Gastroesophageal sphincter (tissue), 4 donors: ENCODE results near the gene LY6G6D. TPM values are rescaled to one million over a fixed set of nuclear protein-coding genes. Genes with fewer than 3 reads are reported as not detected.

Experiments
- ATAC-seq: fragments of 150-250 bp; one replicate; pipeline ENCODE4 v1.9.1; 2016; ENCODE audit warnings: mild to moderate bottlenecking, moderate library complexity
- H3K27ac ChIP-seq, 4 donors: fragments of 200-600 bp; sonication (generic) in 3 of 4; 1 replicate in 3 of 4; 2 replicates in 1 of 4; pipeline ENCODE4 v1.5.1; 2016 to 2019
- H3K27me3 ChIP-seq: fragments of 200-600 bp; sonication (generic); one replicate; pipeline ENCODE4 v1.5.1; 2019
- H3K36me3 ChIP-seq, 2 donors: fragments of 200-600 bp; sonication (generic); one replicate each; pipeline ENCODE4 v1.5.1; 2019; ENCODE audit warnings: control low read depth in 1 of 2
- H3K4me1 ChIP-seq, 3 donors: fragments of 200-600 bp; sonication (generic); 1 replicate in 2 of 3; 2 replicates in 1 of 3; pipeline ENCODE4 v1.5.1; 2016 to 2019; ENCODE audit warnings: control low read depth in 2 of 3
- H3K4me3 ChIP-seq, 2 donors: fragments of 200-600 bp; sonication (generic); one replicate each; pipeline ENCODE4 v1.5.1; 2019; ENCODE audit warnings: mild to moderate bottlenecking in 1 of 2, moderate library complexity in 1 of 2
- H3K9me3 ChIP-seq, 3 donors: fragments of 200-600 bp; sonication (generic); one replicate each; pipeline ENCODE4 v1.5.1; 2017 to 2019; ENCODE audit warnings: control low read depth in 2 of 3
- EP300 ChIP-seq: sonication (generic); formaldehyde crosslinking; IDR thresholded peaks from one replicate; pipeline ENCODE4 v1.6.1; 2017; ENCODE audit warnings: antibody characterized with exemption, mild to moderate bottlenecking
- POLR2A ChIP-seq, 2 donors: fragments of 450-650 bp; IDR thresholded peaks; one replicate each; pipeline ENCODE4 v1.6.1; 2017; ENCODE audit warnings: antibody characterized with exemption in 2 of 2, mild to moderate bottlenecking in 2 of 2, moderate library complexity in 1 of 2
- POLR2AphosphoS5 ChIP-seq: sonication (generic); formaldehyde crosslinking; IDR thresholded peaks from one replicate; pipeline ENCODE4 v1.6.1; 2017; ENCODE audit warnings: antibody characterized with exemption
- WGBS, 2 donors: methylation state at CpG; one replicate each; pipeline ENCODE4 v1.1.5; 2018; ENCODE audit warnings: low coverage in 1 of 2; 5-methylcytosine and 5-hydroxymethylcytosine counted together
- total RNA-seq, 4 donors: library from RNA; depleted of rRNA; stranded (reverse); fragments of >200 nt; gene quantifications; one replicate each; pipeline ENCODE4 v1.1.0, GENCODE V29; 2016
- TF ChIP-seq, protein P1 (sequence below), 4 experiments: fragments of 200-600 bp in 2 of 4; fragments of 450-650 bp in 2 of 4; sonication (generic) in 1 of 4; IDR thresholded peaks; one replicate each; pipeline ENCODE4 v1.5.1; 2017 to 2019; ENCODE audit warnings: antibody characterized with exemption in 4 of 4, mild to moderate bottlenecking in 2 of 4, moderate library complexity in 2 of 4

LY6G6D gene
- total RNA-seq, 4 donors from 2014 or later: not detected

DNA sequence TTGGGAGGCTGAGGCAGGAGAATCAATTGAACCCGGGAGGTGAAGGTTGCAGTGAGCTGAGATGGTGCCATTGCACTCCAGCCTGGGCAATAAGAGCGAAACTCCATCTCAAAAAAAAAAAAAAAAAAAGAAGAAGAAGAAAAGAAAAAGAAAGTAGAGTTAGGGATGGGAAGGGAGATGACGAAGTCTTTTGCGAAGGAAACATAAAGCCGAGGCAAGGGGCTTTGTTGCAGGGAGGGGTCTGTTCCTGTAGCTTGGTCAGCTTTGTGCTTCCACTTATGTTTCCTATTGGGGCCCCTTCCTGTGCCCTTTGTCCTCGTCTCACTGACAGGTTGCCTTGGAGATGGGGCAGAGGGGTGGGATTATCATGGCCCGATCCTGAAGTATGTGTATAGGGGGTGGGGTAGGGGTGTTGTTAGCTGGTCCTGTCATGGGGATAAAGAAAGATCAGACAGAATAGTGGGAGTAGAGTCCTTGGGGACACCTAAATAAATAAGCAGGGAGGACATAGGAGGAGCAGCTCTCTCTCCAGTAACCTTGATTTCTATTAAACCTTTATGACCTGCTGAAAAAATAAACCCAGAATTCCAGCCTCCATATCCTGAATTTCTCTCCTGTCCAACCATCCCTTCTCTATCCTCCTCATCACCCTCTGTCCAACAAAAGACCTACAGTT is 22.3 kb downstream of the LY6G6D start:
- Histone ChIP-seq H3K4me3 (no peak overlapping the region), H3K9me3 (no peaks in the 10 kb centered on the region), H3K4me1 (peaks cover 3 to 67% (median 25%) of the 10 kb centered on the region in 3 donors), H3K27ac (peak overlapping the region in 3 of 4 donors; percentile 90 to 93 (median 92)), H3K36me3 (peaks cover 0 to 19% of the 10 kb centered on the region in 2 donors), H3K27me3 (no peaks in the 10 kb centered on the region)
- TF ChIP-seq, protein P1, sequence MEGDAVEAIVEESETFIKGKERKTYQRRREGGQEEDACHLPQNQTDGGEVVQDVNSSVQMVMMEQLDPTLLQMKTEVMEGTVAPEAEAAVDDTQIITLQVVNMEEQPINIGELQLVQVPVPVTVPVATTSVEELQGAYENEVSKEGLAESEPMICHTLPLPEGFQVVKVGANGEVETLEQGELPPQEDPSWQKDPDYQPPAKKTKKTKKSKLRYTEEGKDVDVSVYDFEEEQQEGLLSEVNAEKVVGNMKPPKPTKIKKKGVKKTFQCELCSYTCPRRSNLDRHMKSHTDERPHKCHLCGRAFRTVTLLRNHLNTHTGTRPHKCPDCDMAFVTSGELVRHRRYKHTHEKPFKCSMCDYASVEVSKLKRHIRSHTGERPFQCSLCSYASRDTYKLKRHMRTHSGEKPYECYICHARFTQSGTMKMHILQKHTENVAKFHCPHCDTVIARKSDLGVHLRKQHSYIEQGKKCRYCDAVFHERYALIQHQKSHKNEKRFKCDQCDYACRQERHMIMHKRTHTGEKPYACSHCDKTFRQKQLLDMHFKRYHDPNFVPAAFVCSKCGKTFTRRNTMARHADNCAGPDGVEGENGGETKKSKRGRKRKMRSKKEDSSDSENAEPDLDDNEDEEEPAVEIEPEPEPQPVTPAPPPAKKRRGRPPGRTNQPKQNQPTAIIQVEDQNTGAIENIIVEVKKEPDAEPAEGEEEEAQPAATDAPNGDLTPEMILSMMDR (IDR thresholded peaks at IDR 0.05): no peak
- TF ChIP-seq POLR2A (IDR thresholded peaks at IDR 0.05) (no peak), EP300 (no peak), POLR2AphosphoS5 (no peak)
- 29 to 41% methylated on average over 1 to 7 of the region's 7 CpGs for WGBS, 2 donors
- ATAC-seq: no peak

DNA sequence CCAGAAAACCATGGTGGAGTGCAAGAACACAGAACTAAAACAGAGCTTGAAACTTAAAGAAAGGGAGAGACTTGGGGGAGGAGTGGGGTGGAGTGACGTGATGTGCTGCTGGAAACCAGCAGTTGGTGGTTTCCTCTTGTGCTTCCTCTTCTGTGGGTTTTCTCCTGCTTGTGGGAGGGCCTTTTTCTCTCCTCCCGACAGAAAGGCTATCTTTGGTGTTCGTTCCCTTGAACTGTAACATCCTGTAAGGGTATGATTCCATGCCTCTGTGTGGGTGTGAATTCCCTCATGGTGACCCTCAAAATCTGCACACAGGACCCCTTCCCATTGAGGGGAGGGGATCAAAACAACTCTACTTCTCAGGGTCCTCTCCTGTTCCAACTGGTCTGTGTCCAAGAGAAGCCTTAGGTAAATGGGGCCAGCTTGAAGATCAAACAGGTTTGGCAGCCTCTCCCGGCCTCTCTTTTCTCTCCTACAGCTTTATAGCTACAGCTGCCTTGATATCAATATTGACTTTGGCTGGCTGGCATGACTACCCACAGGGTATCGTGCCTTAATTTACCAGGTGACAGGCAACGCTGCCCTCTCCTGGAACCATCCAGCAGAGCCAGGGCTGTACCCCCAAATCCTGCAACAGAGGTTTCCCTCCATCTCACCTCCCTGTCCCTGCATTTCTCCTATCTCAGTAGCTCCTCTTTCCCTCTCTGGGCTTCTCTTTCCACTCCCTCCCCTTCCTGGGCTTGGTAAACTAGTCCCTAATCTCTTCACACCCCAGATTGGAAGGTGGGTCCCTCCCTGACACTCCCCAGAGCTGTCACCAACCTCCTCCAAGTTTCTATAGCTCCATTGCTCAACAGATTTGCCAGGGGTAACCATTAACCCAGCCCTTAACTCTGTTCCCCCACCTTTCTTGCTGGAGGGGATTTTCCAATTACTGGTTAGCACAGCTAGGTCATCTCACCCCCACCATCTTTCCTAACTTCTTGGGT is 23.1 kb downstream of the LY6G6D start:
- WGBS, 2 donors: 19 to 33% methylated on average over 6 of the region's 6 CpGs
- H3K4me3 ChIP-seq: no peak overlapping the region
- H3K4me1 ChIP-seq: peaks cover 3 to 58% (median 25%) of the 10 kb centered on the region in 3 donors
- H3K27ac ChIP-seq: peak overlapping the region in 3 of 4 donors; percentile 90 to 93 (median 92)
- ATAC-seq: no peak
- TF ChIP-seq POLR2AphosphoS5: no peak
- peaks cover 0 to 11% of the 10 kb centered on the region in 2 donors for H3K36me3 ChIP-seq
- no peaks in the 10 kb centered on the region for H3K9me3 ChIP-seq
- H3K27me3 ChIP-seq: no peaks in the 10 kb centered on the region

DNA sequence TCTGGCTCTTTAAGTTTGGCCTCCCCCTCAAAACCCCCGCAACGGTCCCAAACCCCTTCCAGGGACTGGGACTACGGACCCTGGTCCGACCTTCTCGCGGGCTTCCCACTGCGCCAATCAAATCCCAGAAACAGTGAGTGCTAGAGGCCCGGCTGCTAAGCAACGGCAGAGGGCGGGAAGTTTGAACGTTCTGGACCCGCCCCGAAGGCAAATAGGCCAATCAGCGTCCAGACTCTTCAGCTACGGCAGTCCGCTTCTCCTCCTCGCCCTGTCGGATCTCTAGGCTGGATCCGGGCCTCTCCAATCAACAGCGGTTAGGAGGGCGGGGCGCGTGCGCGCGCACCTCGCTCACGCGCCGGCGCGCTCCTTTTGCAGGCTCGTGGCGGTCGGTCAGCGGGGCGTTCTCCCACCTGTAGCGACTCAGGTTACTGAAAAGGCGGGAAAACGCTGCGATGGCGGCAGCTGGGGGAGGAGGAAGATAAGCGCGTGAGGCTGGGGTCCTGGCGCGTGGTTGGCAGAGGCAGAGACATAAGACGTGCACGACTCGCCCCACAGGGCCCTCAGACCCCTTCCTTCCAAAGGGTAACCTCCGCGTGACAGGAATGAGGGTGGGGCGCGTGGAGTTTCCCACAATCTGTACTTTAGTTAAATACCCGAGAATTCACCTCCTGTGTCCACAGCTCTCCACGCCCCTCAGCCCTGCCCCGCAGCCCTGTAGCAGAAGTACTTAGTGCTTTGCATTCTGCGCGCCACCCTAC is 24.7 kb downstream of the LY6G6D start, which contains the start of gene MSH5:
TSS of gene MSH5 (plus strand) at position 367 of the 758 bp plus-strand sequence. CDS start 462 bp downstream, outside the sequence.
- peak; percentile 98 for ATAC-seq
- H3K27me3 ChIP-seq: no peaks in the 10 kb centered on the region
- H3K4me1 ChIP-seq: peaks cover 3 to 43% (median 13%) of the 10 kb centered on the region in 3 donors
- H3K4me3 ChIP-seq: peak within 1 kb of the TSS; percentile 65 to 68
- H3K36me3 ChIP-seq: no peaks in the 10 kb centered on the region
- TF ChIP-seq POLR2A (IDR thresholded peaks at IDR 0.05) (peak; percentile 30 to 54), EP300 (no peak), POLR2AphosphoS5 (peak; percentile 25)
- H3K9me3 ChIP-seq: no peaks in the 10 kb centered on the region
- WGBS, 2 donors: 0% methylated on average over 3 to 15 of the region's 58 CpGs
- H3K27ac ChIP-seq: peak within 1 kb of the TSS in 3 of 4 donors; percentile 62 to 90 (median 71)

DNA sequence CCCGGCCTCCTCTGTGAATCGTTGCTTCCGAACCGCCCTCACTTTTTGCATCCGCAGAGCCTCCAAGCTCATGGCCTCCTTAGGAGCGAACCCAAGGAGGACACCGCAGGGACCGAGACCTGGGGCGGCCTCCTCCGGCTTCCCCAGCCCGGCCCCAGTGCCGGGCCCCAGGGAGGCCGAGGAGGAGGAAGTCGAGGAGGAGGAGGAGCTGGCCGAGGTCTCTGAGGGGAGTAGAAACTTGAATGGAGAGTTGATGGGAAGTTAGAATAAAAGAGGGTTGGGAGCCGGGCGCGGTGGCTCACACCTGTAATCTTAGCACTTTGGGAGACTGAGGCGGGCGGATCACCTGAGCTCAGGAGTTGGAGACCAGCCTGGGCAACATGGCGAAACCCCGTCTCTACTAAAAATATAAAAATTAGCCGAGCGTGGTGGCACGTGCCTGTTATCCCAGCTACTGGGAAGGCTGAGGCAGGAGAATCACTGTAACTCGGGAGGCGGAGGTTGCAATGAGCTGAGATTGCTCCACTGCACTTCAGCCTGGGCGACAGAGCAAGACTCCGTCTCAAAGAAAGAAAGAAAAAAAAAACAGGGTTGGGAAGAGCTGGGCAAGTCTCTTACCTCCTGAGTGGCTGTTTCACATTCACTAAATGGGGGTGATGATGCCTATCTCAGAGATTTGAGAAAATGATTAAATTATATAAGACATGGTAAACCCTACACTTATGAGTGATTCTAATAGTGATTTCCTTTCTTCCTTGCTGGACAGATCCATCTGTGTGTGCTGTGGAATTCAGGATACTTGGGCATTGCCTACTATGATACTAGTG is 25.5 kb downstream of the LY6G6D start:
- H3K27me3 ChIP-seq: no peaks in the 10 kb centered on the region
- peak overlapping the region; percentile 65 to 68 for H3K4me3 ChIP-seq
- no peaks in the 10 kb centered on the region for H3K9me3 ChIP-seq
- WGBS, 2 donors: 30 to 47% methylated on average over 2 to 11 of the region's 29 CpGs
- H3K36me3 ChIP-seq: no peaks in the 10 kb centered on the region
- no peak for ATAC-seq
- no peak for TF ChIP-seq POLR2A (IDR thresholded peaks at IDR 0.05)
- TF ChIP-seq, protein P1 (IDR thresholded peaks at IDR 0.05): no peak
- no peak for TF ChIP-seq EP300
- TF ChIP-seq POLR2AphosphoS5: no peak
- H3K27ac ChIP-seq: peak overlapping the region in 3 of 4 donors; percentile 62 to 90 (median 71)
- peaks cover 3 to 37% (median 13%) of the 10 kb centered on the region in 3 donors for H3K4me1 ChIP-seq

DNA sequence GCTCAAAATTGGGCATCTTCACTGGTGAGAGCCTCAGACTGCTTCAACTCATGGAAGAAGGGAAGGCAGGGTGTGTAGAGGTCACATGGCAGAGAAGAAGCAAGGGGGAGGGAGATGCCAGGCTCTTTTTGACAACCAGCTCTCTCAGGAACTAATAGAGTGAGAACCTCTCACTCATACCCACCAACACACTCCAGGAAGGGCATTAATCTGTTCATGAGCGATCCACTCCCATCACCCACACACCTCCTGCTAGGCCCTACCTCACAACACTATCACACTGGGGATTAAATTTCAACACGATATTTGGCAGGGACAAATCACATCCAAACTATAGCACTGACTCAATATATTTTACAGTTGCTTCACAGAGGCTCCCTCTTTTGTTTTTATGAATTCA is 26.7 kb downstream of the LY6G6D start:
- Histone ChIP-seq H3K36me3 (no peaks in the 10 kb centered on the region), H3K27ac (no peak overlapping the region), H3K27me3 (no peaks in the 10 kb centered on the region), H3K4me3 (no peak overlapping the region), H3K4me1 (peaks cover 3 to 35% (median 11%) of the 10 kb centered on the region in 3 donors), H3K9me3 (no peaks in the 10 kb centered on the region)
- 80 to 88% methylated on average over 2 of the region's 2 CpGs for WGBS, 2 donors
- TF ChIP-seq POLR2AphosphoS5: no peak
- TF ChIP-seq POLR2A (IDR thresholded peaks at IDR 0.05): no peak
- TF ChIP-seq, protein P1 (IDR thresholded peaks at IDR 0.05): no peak
- no peak for TF ChIP-seq EP300
- ATAC-seq: no peak
